CD4-positive, alpha-beta T cell treated with Interleukin-2 at 100 ng/mL for 4 hours (primary cell): ENCODE results near the gene ACP2.
A peak's percentile ranks its signal among the peaks of the same experiment; 100 is the strongest.

Experiments used
- DNase-seq: peaks from one replicate; pipeline ENCODE4 v3.0.0-alpha.2; 2020; ENCODE audit warnings: low spot score

The ACP2 gene, protein sequence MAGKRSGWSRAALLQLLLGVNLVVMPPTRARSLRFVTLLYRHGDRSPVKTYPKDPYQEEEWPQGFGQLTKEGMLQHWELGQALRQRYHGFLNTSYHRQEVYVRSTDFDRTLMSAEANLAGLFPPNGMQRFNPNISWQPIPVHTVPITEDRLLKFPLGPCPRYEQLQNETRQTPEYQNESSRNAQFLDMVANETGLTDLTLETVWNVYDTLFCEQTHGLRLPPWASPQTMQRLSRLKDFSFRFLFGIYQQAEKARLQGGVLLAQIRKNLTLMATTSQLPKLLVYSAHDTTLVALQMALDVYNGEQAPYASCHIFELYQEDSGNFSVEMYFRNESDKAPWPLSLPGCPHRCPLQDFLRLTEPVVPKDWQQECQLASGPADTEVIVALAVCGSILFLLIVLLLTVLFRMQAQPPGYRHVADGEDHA

DNA sequence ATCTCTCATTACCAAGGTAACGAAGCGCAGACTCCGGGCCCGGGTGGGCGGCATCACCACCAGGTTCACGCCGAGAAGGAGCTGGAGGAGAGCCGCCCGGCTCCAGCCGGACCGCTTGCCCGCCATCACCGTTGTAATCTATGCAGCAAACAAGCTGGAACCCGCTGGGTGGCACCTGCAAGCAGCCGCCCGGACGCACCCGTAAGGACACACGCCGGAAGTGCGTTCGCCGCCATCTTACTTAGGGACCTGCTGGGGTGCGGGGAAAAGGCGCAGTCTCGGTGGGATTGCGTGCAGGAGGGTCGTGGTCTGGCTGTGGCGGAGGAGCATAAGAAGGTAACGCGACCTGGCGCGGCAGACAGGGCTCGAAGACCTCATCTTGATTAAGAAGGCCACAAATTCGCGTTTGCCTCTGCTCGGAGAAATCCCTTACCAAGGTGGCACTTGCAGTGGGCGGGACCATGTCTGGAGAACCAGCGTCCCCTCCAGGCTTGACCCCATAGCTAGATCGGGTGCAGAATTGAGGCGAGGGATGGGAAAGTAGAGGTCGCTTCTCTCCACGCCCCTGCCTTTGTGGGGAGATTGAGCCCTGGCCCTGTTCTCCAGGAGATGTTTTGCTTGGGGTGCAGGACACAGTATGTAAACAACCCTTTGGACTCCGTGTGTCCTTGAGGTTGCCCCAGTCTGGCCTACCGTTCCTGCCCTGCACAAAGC lies at the start of gene ACP2:
Gene ACP2, minus strand, starts transcription at position 151 of the 714 bp plus-strand sequence. Its CDS starts 25 bp downstream, at position 126.
- peak; percentile 88 for DNase-seq

DNA sequence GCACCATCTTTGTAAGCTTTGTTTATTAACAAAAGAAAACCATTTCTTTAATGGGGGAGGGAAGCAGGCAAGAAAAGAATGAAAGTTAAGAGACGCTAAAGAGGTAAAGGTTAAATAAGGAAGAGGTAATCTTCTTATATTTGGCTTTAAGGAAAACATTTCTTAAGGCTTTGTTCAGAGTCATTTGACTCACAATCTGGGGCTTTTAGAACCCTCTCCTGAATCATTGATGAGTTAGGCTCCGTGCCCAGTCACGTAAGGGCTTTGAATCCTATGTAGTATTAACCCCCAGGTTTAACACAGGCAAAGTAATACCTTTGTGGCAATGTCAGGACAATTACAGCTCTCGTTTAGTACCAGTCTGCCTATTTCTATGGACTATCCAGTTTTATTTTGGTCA lies 47.4 kb upstream of the ACP2 start:
- DNase-seq: no peak

DNA sequence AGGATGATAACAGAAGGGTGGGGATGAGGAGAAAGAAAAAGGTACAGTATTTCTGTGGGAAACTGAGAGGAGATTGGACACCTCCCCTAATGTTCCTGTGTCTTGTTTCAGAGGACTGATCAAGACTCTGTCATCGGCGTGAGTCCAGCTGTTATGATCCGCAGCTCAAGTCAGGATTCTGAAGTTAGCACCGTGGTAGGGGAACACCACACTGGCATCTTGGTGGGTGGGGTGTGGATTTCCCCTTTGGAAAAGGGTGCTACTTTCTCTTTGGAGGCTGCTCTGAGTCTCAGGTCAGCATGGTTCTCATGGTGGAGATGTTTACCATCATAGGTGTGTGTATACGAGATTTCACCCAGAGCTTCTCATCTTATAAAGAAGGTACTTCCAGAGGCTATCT lies 46.8 kb upstream of the ACP2 start:
- no peak for DNase-seq

DNA sequence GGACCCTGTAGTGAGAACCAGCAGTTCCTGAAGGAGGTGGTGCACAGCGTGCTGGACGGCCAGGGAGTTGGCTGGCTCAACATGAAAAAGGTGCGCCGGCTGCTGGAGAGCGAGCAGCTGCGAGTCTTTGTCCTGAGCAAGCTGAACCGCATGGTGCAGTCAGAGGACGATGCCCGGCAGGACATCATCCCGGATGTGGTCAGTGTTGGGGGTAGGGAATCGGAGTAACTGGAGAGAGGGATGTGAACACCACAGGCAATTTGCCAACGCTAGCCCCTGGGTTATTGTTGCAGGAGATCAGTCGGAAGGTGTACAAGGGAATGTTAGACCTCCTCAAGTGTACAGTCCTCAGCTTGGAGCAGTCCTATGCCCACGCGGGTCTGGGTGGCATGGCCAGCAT lies 41.2 kb upstream of the ACP2 start:
- no peak for DNase-seq

DNA sequence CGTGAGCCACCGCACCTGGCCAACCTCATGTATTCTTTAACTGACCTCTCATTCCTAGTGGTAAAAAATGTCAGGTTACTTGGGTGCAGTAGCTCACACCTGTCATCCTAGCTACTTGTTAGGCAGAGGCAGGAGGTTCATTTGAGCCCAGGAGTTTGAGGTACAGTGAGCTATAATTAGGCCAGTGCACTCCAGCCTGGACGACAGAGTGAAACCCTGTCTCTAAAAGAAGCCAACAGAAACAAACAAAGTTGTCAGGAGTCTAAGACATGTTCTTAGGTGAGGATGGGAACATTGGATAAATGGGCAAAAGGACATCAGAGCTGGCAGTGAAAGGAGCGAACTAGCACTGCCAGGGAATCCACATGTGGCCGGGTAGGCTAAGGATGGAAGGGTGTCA lies 39.5 kb upstream of the ACP2 start:
- DNase-seq: no peak

DNA sequence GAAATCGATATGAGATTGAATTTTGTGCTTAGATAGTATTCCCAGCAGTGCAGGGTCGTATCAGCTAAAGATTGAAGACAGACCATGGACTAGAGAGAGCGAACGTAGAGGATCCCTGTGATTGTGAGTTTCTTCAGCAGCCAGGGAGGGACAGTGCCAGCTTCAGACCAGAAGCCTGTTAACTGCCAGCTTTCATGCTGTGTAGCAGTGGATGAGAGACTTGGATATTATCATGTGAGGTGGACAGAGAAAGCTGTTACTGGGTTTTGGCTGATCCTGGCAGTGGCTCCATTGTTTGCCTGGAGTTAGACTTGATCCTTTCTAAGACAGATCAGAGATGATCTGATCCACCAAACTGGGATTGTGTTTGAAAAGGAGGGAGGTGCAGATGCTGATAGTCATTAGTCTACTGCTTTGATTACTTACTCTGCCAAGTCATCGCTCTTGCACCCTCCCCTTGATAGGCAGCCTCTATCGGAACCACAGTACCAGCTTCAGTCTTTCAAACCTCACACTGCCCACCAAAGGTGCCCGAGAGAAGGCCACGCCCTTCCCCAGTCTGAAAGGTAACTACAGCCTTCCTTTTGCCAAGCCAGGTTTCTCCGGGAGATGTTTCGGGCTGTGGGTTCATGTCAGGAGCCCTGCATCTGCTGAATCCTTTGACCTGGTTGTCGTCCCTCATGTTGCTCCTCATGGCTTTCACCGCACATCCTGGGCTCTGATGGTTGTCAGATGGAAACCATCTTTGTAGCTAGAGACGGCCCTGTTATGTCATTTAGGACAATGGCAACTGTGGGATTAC lies 37.6 kb upstream of the ACP2 start:
- no peak for DNase-seq

DNA sequence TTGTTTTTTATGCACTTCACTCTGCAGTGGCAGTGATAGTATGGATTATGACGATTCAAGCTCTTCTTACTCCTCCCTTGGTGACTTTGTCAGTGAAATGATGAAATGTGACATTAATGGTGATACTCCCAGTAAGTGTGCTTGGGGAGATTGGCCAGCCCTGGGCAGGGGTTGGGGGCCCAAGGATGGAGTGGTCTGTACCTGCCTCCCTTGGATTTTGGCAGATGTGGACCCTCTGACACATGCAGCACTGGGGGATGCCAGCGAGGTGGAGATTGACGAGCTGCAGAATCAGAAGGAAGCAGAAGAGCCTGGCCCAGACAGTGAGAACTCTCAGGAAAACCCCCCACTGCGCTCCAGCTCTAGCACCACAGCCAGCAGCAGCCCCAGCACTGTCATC lies 35.5 kb upstream of the ACP2 start:
- DNase-seq: no peak

DNA sequence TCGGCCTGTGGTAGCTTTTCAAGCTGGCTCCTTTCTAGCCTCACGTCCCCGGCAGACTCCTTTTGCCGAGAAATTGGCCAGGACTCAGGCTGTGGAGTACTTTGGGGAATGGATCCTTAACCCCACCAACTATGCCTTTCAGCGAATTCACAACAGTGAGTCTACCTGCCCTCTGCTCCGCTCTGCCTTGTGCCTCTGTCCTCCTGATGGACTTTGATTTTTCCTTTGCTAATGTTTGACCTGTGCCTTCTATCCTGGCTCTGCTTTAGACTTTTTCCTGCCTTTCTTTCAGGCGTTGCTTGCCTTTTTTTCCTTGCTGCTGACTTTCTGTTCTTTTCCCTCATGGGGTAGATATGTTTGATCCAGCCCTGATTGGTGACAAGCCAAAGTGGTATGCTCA lies 33.8 kb upstream of the ACP2 start:
- DNase-seq: no peak

DNA sequence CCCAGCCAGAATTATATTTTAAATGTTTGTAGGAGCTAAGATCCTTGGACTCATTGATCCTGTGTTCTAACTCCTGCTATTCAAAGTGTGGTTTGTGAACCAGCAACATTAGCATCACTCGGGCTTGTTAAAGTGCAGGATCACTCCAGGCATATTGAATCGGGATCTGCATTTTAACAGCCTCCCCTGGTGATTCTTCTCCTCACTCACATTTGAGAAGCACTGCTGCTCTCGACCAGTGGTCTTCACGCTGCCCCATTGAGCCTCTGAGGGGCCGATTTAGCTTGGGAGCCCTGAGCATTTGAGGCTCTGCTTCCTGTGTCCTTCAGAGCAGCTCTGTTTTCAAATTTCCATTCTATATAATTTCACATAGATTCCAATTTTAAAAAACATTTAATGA lies 32.2 kb upstream of the ACP2 start:
- DNase-seq: no peak

DNA sequence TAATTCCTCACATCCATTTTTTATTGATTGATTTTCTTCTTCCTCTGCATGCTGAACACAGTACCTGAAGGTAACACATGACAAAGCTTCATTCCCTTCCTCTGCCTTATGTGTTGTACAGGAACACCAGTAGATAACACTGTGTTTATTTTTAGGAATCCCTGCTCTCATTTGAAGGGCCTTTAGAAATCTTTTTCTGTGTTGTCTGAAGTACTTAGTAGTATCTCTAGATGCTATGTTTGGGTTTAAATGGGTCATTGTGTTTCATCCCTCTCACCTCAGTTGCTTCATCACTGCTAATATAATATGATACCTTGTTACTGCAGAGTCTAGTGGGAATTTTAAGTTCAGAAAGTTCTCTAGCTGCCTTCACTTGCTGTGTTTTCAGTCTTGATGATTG lies 31.5 kb upstream of the ACP2 start:
- DNase-seq: no peak

DNA sequence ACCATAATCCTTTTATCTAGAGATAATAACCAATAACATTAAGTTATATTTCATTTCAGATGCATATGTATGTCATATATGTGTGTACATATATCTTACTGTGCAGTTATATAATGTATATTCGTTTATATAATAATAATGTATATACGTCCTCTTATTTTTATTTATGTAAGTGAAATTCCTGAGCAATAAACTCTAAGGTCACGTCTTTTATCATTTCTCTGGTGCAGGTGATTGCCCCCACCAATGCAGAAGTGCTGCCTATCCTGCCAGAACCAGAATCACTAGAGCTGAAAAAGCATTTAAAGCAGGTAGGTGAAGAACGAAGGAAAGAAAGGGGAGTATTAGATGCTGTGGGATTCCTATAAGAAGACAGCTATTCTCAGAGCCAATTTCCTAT lies 30.2 kb upstream of the ACP2 start:
- no peak for DNase-seq

DNA sequence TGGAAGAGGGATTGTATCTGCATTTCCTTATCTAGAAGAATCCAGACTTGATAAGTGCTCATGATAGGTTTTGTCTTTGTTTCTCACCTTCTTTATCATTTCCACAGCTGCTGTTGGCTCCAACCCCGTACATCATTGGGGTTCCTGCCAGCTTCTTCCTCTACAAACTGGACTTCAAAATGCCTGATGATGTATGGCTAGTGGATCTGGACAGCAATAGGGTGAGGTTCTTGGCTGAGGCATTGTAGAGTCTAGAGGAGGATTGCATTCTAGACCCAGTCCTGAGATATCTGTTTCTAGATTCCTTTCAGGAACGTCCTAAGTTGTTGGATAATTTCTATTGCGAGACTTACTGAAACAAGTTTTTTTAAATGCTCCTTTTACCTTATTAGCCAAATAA lies 29.4 kb upstream of the ACP2 start:
- no peak for DNase-seq

DNA sequence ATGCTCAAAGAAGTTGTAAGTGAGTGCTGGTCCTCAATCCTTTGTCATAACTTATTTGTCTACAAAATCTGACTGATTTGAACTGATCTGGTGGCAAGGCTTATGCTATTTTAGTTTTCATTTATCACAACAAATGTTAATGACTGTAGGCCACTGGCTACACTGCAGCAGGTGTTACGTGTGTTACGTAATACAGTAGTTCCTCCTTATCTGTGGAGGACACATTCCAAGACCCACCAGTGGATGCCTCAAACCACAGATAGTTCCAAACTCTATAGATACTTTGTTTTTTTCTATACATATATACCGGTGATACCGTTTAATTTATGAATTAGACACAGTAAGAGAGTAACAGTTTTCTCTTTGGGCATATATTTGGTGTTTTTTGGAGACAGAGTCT lies 28.3 kb upstream of the ACP2 start:
- no peak for DNase-seq

DNA sequence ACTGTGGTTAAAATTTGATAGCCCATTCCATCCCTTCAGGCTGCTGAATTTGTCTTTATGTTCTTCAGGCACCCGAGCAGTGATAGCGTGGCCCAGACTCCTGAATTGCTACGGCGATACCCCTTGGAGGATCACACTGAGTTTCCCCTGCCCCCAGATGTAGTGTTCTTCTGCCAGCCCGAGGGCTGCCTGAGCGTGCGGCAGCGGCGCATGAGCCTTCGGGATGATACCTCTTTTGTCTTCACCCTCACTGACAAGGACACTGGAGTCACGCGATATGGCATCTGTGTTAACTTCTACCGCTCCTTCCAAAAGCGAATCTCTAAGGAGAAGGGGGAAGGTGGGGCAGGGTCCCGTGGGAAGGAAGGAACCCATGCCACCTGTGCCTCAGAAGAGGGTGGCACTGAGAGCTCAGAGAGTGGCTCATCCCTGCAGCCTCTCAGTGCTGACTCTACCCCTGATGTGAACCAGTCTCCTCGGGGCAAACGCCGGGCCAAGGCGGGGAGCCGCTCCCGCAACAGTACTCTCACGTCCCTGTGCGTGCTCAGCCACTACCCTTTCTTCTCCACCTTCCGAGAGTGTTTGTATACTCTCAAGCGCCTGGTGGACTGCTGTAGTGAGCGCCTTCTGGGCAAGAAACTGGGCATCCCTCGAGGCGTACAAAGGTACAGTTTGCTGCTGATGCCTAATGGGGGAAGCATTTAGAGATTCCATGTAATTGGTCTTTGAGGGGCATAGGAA lies 26.1 kb upstream of the ACP2 start:
- no peak for DNase-seq

DNA sequence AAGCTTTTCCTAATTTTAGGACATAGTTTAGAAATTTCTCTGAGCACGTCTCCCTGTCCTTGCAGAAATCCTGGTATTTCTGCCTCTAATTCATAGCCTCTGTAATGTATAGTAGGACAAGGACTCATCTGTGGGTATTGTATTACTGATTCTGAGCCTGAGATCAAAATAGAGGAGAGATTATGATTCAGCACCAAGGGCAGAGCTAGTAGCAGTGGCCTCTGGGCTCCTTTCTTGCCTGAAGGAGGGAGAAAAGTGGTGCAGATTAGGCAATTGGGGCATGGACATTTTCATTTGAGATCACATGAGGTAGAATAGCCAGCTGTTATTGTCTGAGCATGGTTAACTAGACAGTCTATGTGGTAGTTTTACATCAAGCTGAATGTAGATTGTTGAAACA lies 24.1 kb upstream of the ACP2 start:
- DNase-seq: no peak

DNA sequence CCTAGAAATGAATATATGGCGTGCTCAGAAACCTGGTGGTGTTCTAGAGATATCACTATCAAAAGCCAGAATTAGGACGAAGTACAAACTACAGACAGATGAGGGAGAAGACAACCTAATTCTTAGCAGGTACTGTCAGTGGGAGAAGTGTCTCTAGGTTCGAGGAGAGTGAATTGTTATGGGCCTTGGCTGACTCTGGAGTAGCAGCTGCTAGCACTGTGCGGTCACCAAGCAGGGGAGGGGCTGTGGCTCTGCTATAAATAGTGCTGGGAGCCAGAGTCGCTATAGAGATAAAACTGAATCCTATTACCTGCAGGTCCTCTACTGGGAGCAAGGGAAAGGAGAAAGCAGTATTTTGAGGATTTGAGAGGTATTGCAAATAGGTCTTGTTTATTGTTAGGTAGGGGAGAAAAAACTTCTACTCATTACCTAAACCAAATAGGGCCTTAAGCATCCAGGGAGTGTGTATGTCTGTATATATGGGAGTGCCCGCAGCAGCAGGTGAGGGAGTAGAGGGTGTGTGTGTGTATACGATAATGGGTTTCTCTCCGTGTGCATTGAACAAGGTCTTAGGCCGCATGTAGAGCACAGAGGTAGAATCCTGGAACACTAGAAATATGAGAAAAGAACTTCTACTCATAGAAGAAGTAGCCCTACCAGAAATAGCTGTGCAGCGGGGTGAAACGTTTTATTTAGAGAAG lies 23.5 kb upstream of the ACP2 start:
- DNase-seq: no peak

DNA sequence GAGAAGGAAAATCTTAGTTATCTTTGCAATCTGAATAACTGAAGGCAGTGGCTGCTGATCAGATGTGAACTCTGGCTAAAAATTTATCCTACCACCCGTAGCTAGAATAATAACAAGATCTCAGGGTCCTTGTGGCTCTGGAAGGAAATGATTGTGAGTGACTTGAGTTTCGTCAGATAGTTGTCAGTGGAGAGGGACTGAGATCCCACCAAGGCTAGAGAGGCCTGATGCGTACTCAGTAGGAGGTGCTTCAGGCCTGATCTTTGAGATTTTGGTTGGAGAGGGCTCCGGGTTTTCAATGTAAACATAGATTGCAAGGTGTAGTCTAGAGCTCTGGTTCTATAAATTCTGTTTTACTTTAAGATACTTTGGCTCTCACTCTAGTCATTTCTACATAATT lies 22.7 kb upstream of the ACP2 start:
- no peak for DNase-seq

DNA sequence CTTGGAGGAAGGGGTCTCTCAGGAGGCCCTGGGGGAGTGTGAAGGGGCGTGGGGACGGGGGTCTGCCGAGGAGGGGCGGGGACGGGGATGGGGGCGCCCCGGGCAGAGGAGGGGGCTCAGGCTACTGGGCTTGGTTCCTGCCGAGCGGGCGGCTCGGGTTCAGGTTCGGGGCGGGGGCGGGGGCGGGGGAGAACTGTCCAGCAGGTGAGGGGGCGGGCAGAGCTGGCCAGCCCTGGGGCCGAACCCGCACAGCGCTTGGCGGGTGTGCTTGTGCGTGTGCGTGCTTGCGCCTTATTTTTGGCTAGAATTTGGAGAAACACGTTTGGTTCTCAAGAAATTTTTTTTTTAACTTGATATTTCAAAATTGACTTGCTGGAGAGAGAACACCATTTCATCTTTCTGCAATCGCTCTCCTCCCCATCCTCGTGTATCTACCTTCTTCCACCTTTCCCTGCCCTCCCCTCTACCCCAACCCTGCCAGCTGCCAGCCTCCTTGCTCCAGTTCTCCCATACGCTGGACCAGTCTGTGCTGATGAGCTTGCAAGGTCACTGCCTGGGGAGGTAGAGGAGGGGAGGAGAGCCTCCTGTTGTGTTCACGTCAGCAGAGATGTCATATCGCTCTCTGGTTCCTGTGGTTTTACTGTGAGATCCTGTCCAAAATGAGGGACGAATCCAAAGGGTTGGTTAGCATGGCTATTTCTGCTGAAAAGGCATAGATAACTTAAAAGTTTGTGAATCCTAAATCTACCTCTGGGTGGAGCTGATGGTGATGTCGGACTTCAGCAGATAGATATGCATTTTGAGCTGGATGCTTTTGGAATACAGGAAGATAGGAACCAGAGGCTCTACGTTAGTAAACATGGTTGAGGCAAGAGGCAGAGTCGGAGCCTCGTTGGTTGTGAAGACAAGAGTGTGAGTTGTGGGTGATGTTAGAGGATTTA lies 22.0 kb upstream of the ACP2 start:
- DNase-seq: peak; percentile 27

DNA sequence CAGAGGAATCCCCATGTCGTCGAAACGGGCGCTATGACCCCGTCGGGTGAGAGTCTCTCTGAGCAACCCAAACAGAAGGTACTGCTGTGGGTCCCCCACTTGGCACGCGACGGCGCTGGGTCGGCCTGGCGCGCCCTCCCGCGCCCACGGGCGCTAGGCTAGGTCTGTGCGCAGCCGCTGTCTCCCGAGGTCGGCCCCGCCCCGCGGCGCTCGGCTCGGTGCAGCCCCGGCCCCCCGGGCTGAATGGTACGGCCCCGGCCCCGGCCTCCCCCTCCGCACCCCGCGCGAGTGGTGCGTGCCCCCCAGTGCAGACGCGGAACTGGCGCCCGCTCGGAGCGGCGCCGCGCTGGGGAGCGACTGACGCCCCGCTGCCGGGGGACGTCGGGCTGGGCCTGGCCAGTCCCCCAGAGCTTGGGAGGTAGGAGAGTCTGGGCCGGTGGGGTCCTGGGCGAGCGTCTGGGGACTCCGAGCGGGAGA lies 21.3 kb upstream of the ACP2 start, which contains the start of gene MADD:
Gene MADD, plus strand, starts transcription at position 305 of the 477 bp plus-strand sequence.
- peak; percentile 93 for DNase-seq
